ENCODE results near the gene TRIM17.

TRIM17 gene

DNA sequence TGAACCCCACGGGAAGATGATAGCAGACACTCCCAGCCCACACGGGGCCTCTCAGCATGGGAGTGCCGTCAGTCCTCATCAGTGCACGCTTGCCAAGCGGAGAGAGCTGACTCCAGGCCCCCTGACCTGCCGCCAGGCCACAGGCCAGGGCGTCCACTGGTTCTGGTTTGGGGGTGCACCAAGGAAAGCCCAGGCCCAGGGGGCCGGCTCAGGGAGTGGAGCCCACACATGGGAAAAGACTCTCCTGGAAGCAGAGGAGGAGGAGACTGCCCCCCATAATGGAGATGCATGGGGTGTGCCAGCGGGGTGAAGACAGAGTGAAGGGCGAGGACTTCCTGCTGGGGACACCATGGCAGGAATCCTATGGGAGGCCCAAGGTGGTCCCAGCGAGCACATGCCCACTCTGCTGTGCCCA, 16.4 kb downstream of the TRIM17 start:
- Histone ChIP-seq H3K9ac (no peak overlapping the region), H3K79me2 (ENCODE audit: insufficient read depth, low read depth) (peaks cover 28% of the 10 kb centered on the region), H3K4me2 (no peak overlapping the region), H3K36me3 (ENCODE audit: insufficient read depth) (no peaks in the 10 kb centered on the region; the same call in 1 of the 2 replicates), H3K27me3 (ENCODE audit: insufficient read depth, low read depth) (no peaks in the 10 kb centered on the region), H3K4me3 (IDR thresholded peaks at IDR 0.05; ENCODE audit: insufficient read depth, low read depth, low read length) (no peak overlapping the region), H2AFZ (ENCODE audit: low read depth) (no peak overlapping the region), H3K4me1 (ENCODE audit: low read depth, poor library complexity, severe bottlenecking) (peaks cover 14% of the 10 kb centered on the region), H4K20me1 (ENCODE audit: insufficient read depth) (peaks cover 3% of the 10 kb centered on the region), H3K27ac (no peak overlapping the region)
- TF ChIP-seq, protein P1, sequence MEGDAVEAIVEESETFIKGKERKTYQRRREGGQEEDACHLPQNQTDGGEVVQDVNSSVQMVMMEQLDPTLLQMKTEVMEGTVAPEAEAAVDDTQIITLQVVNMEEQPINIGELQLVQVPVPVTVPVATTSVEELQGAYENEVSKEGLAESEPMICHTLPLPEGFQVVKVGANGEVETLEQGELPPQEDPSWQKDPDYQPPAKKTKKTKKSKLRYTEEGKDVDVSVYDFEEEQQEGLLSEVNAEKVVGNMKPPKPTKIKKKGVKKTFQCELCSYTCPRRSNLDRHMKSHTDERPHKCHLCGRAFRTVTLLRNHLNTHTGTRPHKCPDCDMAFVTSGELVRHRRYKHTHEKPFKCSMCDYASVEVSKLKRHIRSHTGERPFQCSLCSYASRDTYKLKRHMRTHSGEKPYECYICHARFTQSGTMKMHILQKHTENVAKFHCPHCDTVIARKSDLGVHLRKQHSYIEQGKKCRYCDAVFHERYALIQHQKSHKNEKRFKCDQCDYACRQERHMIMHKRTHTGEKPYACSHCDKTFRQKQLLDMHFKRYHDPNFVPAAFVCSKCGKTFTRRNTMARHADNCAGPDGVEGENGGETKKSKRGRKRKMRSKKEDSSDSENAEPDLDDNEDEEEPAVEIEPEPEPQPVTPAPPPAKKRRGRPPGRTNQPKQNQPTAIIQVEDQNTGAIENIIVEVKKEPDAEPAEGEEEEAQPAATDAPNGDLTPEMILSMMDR (conservative IDR thresholded peaks at IDR 0.05; ENCODE audit: low read depth, low read length): no peak

DNA sequence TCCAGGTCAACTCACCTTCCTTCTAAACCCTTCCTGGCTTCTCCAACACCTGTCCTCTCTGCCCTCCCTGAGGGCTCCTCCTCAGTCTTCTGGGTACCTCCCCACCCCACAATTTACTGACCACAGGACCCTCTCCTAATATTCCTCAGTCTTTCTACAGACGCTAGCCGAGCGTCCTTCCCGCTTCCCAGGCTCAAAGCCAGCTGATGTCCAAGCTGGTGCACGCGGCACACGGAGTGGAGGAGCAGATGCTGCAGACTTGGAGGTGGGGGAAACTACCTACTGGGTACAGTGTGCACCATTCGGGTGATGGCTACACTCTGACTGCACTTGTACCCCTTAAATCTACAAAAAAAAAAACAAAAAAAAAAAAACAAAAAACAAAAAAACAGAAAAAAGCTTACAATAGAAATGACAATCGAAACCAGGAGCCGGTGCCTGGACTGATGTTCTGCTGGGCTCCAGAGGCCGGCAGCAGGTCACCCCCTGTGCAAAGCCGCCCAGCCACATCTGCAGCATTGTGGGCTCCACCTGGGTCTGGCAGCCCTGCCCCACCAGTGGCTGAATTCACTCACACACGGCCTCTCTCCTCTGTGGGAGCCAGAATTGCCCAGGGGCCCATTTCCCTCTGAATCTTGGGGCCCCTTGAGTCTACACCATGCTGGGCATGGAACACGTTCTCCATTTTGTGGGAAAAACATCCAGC, 17.0 kb downstream of the TRIM17 start:
- no peak overlapping the region for H3K9ac ChIP-seq
- H3K4me2 ChIP-seq: no peak overlapping the region
- TF ChIP-seq, protein P1 (conservative IDR thresholded peaks at IDR 0.05; ENCODE audit: low read depth, low read length): no peak
- H3K27ac ChIP-seq: no peak overlapping the region
- peaks cover 8% of the 10 kb centered on the region for H3K4me1 ChIP-seq (ENCODE audit: low read depth, poor library complexity, severe bottlenecking)
- no peak overlapping the region for H2AFZ ChIP-seq (ENCODE audit: low read depth)
- H3K4me3 ChIP-seq (IDR thresholded peaks at IDR 0.05; ENCODE audit: insufficient read depth, low read depth, low read length): no peak overlapping the region
- H3K27me3 ChIP-seq (ENCODE audit: insufficient read depth, low read depth): no peaks in the 10 kb centered on the region
- peaks cover 3% of the 10 kb centered on the region for H4K20me1 ChIP-seq (ENCODE audit: insufficient read depth)
- peaks cover 23% of the 10 kb centered on the region for H3K79me2 ChIP-seq (ENCODE audit: insufficient read depth, low read depth)
- H3K36me3 ChIP-seq (ENCODE audit: insufficient read depth): no peaks in the 10 kb centered on the region; the same call in 1 of the 2 replicates

DNA sequence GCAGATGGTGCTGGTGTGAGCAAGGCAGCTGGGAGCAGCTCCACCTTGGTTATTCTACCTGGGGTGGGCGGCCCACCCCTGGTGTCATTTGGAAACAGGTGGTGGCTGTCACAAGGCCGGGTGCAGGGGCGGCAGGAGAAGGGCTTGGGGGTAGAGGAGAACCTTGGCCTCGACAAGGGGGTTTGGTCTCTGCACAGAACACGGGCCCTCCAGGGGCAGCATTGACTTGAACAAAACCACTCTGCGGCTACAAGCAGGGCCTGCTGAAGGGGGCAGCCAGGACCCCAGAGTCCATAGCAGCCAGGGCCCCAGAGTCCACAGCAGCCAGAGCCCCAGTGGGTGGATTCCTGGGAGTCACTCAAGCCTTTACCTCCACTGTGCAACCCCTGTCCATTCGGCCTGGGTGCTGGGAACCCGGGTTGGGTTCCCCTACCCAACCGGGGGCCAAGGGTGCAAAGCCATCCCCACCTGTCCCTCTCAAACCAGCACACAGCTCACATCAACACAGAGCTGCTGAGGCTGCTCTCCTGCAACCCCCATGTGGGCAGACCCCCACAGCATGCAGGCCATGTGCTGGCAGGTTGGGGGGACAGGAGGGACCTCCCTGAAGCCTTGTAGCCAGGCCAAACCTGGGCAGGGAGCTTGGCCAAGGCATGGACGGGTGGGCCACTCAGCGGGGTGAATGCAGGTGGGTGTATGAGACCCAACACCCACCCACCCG, 17.8 kb downstream of the TRIM17 start:
- Histone ChIP-seq H2AFZ (ENCODE audit: low read depth) (no peak overlapping the region), H3K4me1 (ENCODE audit: low read depth, poor library complexity, severe bottlenecking) (peaks cover under 1% of the 10 kb centered on the region), H3K27me3 (ENCODE audit: insufficient read depth, low read depth) (no peaks in the 10 kb centered on the region), H3K27ac (no peak overlapping the region), H3K4me3 (IDR thresholded peaks at IDR 0.05; ENCODE audit: insufficient read depth, low read depth, low read length) (no peak overlapping the region), H3K9ac (no peak overlapping the region), H3K79me2 (ENCODE audit: insufficient read depth, low read depth) (peaks cover 15% of the 10 kb centered on the region; the same call in 1 of the 2 replicates), H4K20me1 (ENCODE audit: insufficient read depth) (peaks cover 3% of the 10 kb centered on the region; the same call in 1 of the 2 replicates), H3K36me3 (ENCODE audit: insufficient read depth) (no peaks in the 10 kb centered on the region), H3K4me2 (no peak overlapping the region)
- TF ChIP-seq, protein P1 (conservative IDR thresholded peaks at IDR 0.05; ENCODE audit: low read depth, low read length): no peak

DNA sequence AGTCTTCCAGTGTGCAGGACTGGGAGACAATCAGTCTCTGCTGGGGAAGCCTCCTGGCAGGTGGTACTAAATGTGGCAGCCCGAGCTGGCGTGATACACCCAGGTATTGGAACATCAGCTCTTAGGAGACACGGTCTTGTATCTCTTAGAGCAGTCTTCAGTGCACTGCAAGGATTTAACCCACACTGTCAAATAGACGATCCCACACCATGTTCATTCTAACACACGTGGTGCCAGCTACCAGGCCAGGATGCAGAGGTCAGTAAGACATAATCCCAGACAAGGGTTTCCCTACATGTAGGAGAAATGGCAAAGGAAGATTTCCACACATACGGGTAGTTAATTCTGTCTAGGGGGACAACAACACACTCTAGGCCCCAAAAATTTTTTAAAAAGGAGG, 18.7 kb downstream of the TRIM17 start:
- TF ChIP-seq, protein P1 (conservative IDR thresholded peaks at IDR 0.05; ENCODE audit: low read depth, low read length): no peak
- H3K36me3 ChIP-seq (ENCODE audit: insufficient read depth): no peaks in the 10 kb centered on the region
- H3K27ac ChIP-seq: no peak overlapping the region

More for the DNA sequence above, 18.7 kb downstream of the TRIM17 start:
- Histone ChIP-seq H2AFZ (ENCODE audit: low read depth) (no peak overlapping the region), H3K4me1 (ENCODE audit: low read depth, poor library complexity, severe bottlenecking) (no peaks in the 10 kb centered on the region), H3K27me3 (ENCODE audit: insufficient read depth, low read depth) (no peaks in the 10 kb centered on the region), H3K4me2 (no peak overlapping the region), H3K9ac (no peak overlapping the region), H4K20me1 (ENCODE audit: insufficient read depth) (peaks cover 1% of the 10 kb centered on the region; the same call in 1 of the 2 replicates), H3K79me2 (ENCODE audit: insufficient read depth, low read depth) (peaks cover 6% of the 10 kb centered on the region; the same call in 1 of the 2 replicates), H3K4me3 (IDR thresholded peaks at IDR 0.05; ENCODE audit: insufficient read depth, low read depth, low read length) (no peak overlapping the region)

Data from KMS-11 (cell line).